GM20000 (cell line): ENCODE results near the gene FNIP2.

Source experiments
- DNase-seq: peaks from one replicate; pipeline ENCODE4 v3.0.0; 2012; ENCODE audit warnings: low spot score
- CTCF ChIP-seq: IDR thresholded peaks from 2 replicates; pipeline ENCODE4 v1.5.1; 2012; ENCODE audit warnings: mild to moderate bottlenecking, control low read depth; ENCODE audit errors: extremely low read depth, missing control alignments

Gene FNIP2

GRCh38 chr4:158819942-158820786 lies 51.3 kb downstream of the FNIP2 start:
- no peak for DNase-seq
- TF ChIP-seq CTCF, result no peak

- no peak for TF ChIP-seq CTCF
- DNase-seq, result no peak
Measured at GRCh38 chr4:158821228-158821971, 52.6 kb downstream of the FNIP2 start.

- DNase-seq, result no peak
- TF ChIP-seq CTCF, result no peak
Measured at GRCh38 chr4:158822348-158822747, 53.5 kb downstream of the FNIP2 start.

- no peak for DNase-seq
- TF ChIP-seq CTCF, result no peak
Measured at GRCh38 chr4:158823461-158823873, 54.6 kb downstream of the FNIP2 start.

GRCh38 chr4:158824425-158825274 lies 55.8 kb downstream of the FNIP2 start:
- no peak for DNase-seq

GRCh38 chr4:158825433-158826036 lies 56.7 kb downstream of the FNIP2 start:
- no peak for TF ChIP-seq CTCF
- DNase-seq, result no peak

More at GRCh38 chr4:158824425-158825274, 55.8 kb downstream of the FNIP2 start:
- TF ChIP-seq CTCF, result no peak
